GM19099 (cell line): Measurements from ENCODE around the gene GABRP.

Source experiments
- POLR2A ChIP-seq: IDR thresholded peaks from 3 replicates; pipeline ENCODE4 v1.6.1; 2011; ENCODE audit warnings: low read depth; ENCODE audit not compliant: insufficient read length; ENCODE audit errors: extremely low read depth

GABRP gene

GRCh38 chr5:170861917-170862766, 78.6 kb downstream of the GABRP start, which contains the start of gene RANBP17:
Gene RANBP17, plus strand, starts transcription at chr5:170862018.
- no peak for TF ChIP-seq POLR2A

- TF ChIP-seq POLR2A = no peak
Observed at GRCh38 chr5:170863646-170864045, 80.1 kb downstream of the GABRP start.
